NCI-H2029 (cell line): Measurements from ENCODE around the gene RIPK1.
"Not testable (repeated sequence)": the region's sequence is repeated elsewhere in the genome, so short reads cannot be mapped to it uniquely, and the experiment has no call there.

Source experiments
- DNase-seq: peaks from one replicate; lab custom pipeline; 2025; lab: John Stamatoyannopoulos, UW

Gene RIPK1

DNA sequence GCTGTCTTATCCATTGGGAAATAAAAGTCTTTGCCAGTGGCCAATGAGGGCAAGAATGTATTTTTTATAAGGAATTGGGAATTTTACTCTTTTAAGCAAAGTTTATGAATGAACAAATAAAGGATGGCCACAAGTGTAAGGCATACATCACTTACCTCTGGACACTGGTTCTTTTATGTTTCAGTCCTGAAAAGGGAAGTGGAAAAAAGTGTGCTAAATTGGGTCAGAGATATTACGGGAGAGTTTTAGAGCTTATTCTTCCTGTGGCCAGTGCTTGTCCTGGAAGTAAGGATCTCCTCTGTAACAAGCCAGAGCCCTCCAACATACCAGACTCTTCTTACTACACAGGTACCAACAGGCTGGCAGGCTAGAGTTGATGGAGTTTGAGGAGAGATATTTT, 22.5 kb upstream of the RIPK1 start:
- no peak for DNase-seq

DNA sequence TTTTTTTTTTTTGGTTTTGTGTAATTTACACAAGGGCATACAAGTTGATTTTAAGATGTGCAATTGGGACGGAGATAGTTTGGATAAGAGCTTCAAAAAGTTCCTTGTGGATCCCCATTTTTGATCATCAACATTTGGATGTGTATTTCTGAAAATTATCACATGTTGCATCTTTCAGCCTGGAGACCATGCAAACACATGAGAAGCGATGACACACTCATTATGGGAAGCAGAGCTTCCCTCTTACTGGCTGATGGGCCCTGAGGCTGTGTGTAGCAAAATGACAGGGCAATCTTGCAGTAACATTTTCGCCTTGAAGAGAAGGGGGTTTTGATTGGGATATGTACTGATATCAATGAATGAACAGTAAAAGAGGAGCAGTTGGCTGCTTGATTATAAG, 22.0 kb upstream of the RIPK1 start:
- no peak for DNase-seq

GRCh38 chr6:3048009-3048408, 20.3 kb upstream of the RIPK1 start:
- not testable (repeated sequence) for DNase-seq

- no peak for DNase-seq
Measured at GRCh38 chr6:3052481-3053230, 15.6 kb upstream of the RIPK1 start.

DNA sequence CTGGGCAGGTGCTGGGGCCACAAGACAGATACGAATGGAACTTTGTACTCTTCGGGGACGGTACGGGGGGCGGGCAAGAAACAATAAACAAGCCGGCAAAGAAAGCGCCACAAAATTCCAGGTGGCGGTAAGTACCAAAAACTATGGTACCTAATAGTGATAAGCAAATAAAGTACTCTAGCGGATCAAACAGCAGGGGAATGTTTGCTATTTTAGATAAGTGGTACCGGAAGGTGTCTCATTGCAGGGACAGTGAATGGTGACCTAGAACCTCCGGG, 15.1 kb upstream of the RIPK1 start:
- no peak for DNase-seq

DNA sequence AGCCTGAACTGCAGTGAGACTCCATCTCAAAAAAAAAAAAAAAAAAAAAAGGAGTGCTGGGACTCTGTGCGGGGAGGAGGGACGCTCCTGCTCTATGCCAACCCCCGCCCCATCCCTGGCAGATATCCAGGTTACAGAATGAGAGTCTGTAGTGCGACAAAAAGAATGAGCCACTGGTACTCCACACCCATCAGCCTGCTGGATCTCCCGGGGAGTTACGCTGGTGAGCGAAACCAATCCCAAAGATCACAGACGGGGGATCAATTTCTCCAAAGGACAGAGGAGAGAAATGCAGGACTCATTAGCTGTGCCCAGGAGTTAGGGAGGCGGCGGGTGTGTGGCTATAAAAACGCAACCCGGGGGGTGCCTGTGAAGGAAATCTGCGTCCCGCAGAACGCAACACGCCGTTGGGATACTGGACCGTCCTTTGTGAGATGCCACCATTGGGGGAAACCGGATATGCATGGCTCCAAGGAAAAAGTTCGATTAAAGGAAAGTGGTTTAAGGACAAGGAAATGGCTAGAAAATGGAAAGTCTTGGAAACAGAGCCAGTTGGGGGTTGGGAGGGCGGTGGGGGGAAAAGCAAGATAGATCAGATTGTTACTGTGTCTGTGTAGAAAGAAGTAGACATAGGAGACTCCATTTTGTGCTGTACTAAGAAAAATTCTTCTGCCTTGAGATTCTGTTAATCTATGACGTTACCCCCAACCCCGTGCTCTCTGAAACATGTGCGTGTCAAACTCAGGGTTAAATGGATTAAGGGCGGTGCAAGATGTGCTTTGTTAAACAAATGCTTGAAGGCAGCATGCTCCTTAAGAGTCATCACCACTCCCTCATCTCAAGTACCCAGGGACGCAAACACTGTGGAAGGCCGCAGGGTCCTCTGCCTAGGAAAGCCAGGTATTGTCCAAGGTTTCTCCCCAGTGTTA, 13.8 kb upstream of the RIPK1 start:
- peak; percentile 74 for DNase-seq

GRCh38 chr6:3055158-3055499, 13.2 kb upstream of the RIPK1 start:
- DNase-seq, result peak; percentile 15

DNA sequence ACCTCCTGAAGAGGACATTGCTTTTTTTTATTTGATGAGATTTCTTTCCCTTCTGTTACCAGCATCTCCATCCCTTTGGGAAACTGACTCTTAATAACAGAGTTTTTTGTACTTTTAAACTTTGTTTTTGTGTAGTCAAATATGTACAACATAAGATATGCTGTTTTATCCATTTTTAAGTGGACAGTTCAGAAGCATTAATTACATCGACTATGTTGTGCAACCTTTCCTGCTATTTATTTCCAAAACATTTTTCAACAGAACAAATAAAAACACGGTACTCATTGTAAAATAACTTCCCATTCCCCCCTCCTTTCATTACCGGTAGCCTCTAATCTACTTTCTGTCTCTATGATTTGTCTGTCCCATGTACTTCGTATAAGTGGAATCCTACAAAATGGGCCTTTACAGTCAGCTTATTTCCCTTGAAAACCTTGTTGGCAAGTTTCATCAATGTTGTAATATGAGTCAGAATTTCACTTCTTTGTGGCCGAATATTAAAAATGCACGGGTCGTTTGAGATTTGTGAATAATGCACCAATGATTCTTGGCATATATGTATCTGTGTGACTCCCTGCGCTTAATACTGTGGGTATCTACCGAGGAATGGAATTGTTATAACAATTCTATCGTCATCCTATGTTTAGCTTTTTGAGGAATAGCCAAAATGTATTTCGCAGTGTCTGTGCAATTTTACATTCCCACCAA, 11.1 kb upstream of the RIPK1 start:
- no peak for DNase-seq

GRCh38 chr6:3058957-3059356, 9.3 kb upstream of the RIPK1 start:
- no peak for DNase-seq

DNA sequence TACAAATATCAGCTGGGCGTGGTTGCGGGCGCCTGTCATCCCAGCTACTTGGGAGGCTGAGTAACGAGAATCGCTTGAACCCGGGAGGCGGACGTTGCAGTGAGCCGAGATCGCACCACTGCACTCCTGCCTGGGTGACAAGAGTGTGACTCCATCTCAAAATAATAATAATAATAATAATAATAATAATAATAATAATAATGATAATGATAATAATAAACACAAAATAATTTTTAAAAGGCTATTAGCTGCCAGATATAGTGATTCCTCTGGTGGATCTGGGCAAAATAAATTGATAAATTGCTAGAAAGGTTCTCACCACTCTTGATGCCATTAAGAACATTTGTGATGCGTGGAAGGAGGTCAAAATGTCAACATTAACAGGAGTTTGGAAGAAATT, 8.2 kb upstream of the RIPK1 start:
- DNase-seq, result not testable (repeated sequence)

DNA sequence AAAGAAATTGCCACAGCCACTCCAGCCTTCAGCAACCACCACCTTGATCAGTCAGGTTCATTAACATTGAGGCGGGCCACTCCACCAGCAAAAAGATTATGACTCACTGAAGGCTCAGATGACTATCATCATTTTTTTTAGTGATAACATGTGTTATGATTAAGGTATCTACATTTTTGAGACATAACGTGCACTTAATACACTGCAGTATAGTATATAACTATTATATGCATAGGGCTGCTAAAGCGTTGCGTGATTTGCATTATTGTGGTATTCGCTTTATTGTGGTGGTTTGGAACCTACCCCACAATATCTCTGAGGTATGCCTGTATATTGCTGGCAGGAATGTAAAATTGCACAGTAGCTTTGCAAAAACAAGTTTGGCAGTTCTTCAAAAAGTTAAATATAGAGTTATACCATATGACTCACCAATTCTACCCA, 6.8 kb upstream of the RIPK1 start:
- no peak for DNase-seq

DNA sequence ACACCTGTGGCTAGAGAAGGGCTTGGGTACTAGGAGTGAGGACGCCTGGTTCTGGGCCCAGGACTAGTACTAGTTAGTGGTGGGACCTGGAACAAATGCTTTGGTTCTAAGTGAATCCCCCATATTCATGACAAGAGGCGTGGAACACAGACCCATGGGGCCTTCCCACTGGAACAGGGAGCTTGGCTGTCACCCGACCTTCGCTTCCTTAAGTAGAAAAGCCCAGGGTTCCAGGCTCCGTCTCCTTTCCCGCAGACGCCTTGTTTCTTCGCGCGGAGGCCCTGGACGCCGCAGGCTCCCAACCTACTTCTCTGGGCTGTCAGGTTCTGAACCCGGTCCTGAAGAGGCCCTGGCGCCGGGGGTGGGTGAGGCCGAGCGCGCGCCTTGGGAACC, 5.0 kb upstream of the RIPK1 start:
- DNase-seq, result not testable (repeated sequence)

- DNase-seq, result peak; percentile 91
Measured at GRCh38 chr6:3063733-3064700, 4.3 kb upstream of the RIPK1 start.

DNA sequence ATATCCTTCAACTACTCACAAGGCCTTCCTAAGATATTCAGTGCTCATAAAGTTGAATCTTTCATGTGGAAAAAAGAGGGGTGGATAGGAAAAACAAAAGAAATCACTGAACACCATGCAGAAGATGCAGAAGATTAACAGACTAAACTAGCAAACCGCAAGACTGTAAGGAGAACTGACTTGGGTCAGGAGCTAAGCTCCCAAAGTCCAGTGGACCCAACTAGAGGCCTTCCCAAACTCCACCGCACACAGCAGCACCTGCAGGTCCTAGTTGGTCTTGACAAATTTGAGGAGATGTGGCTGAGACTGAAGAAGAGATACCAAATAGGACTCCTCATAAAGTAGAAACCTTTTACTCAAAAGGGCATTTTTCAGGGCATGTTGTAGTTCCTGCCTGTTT, 3.3 kb downstream of the RIPK1 start:
- DNase-seq, result no peak

DNA sequence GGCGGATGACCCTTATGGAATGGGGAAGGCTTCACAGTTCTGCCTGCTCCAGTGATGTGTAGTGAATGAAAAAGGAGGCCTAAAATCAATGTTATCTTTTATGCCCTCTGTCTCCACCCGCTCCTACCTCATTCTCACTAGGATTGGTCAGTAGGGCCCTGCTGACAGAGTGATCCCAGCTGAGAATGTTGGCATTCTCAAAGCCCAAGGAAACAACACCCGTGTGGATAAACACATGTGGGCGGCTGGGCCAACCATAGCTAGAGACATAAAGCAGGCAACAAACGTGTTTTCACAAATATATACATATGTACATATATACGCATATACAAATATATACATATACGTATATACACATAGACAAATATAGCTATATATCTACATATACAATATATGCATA, 4.5 kb downstream of the RIPK1 start:
- no peak for DNase-seq

GRCh38 chr6:3073382-3073781, 5.1 kb downstream of the RIPK1 start:
- DNase-seq, result no peak

DNA sequence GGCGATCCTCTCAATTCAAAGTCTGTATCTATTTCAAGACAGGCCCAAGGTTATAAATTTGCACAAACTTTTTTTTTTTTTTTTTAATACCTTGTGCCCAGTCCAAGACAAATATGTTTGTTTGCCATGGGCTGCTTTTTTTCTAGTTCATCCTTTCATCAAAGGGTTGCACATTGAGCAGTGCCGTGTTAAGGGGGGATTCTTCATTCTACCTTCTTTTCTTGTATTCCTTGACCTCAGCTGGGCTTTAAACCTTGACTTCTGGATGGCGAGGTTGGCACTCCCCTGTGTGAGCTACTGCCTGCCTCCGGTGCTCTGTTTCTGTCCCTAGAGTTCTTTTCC, 7.4 kb downstream of the RIPK1 start:
- no peak for DNase-seq

DNA sequence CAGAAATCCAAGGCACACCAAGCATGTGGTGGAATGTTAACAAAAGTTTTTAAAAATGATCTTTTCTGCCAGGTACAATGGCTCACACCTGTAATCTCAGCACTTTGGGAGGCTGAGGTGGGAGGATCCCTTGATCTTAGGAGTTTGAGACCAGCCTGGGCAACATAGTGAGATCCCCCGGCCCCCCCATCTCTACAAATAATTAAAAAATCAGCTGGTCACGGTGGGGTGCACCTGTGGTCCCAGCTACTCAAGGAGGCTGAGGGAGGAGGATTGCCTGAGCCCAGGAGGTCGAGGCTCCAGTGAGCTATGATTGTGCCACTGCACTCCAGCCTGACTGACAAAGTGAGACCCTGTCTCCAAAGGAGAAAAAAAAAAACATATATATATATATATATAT, 8.0 kb downstream of the RIPK1 start:
- DNase-seq, result no peak

- no peak for DNase-seq
Measured at GRCh38 chr6:3077430-3077829, 9.1 kb downstream of the RIPK1 start.

- not testable (repeated sequence) for DNase-seq
Measured at GRCh38 chr6:3078952-3079351, 10.7 kb downstream of the RIPK1 start.

GRCh38 chr6:3079682-3080081, 11.4 kb downstream of the RIPK1 start:
- no peak for DNase-seq

GRCh38 chr6:3081960-3082359, 13.7 kb downstream of the RIPK1 start:
- DNase-seq, result no peak
